Measurements from ENCODE around the gene RCCD1.

GRCh38 chr15:90918835-90919234, 35.8 kb upstream of the RCCD1 start:
- no peak for TF ChIP-seq SMAD3 (CRISPR knock-in tag; IDR thresholded peaks at IDR 0.05; ENCODE audit: borderline replicate concordance)
- no peak for TF ChIP-seq CTCF (IDR thresholded peaks at IDR 0.05)
- no peak for TF ChIP-seq SP1 (CRISPR knock-in tag; conservative IDR thresholded peaks at IDR 0.05)
- no peak for TF ChIP-seq TP53 (CRISPR knock-in tag; IDR thresholded peaks at IDR 0.05)
- no peak for TF ChIP-seq NFYB (CRISPR knock-in tag; conservative IDR thresholded peaks at IDR 0.05; ENCODE audit: low read depth)
- TF ChIP-seq ATF6 (CRISPR knock-in tag; IDR thresholded peaks at IDR 0.05): no peak
- no peak for TF ChIP-seq CREM (CRISPR knock-in tag; IDR thresholded peaks at IDR 0.05)
- TF ChIP-seq JUN (CRISPR knock-in tag; IDR thresholded peaks at IDR 0.05): no peak
- TF ChIP-seq JAZF1 (CRISPR knock-in tag; IDR thresholded peaks at IDR 0.05): no peak
- TF ChIP-seq E2F4 (CRISPR knock-in tag; IDR thresholded peaks at IDR 0.05; ENCODE audit: borderline replicate concordance, low read depth): no peak
- TF ChIP-seq FOXP1 (CRISPR knock-in tag; IDR thresholded peaks at IDR 0.05; ENCODE audit: borderline replicate concordance): no peak

Measured in WTC11 (cell line).